GM21723 (cell line): ENCODE results near the gene SPECC1.

Source experiments
- ATAC-seq: cut with Tn5 transposase; IDR thresholded peaks from one replicate; pipeline ENCODE4 v1.9.1; 2021; ENCODE audit warnings: mild to moderate bottlenecking, moderate library complexity; ENCODE audit not compliant: unreplicated experiment

Gene SPECC1

DNA sequence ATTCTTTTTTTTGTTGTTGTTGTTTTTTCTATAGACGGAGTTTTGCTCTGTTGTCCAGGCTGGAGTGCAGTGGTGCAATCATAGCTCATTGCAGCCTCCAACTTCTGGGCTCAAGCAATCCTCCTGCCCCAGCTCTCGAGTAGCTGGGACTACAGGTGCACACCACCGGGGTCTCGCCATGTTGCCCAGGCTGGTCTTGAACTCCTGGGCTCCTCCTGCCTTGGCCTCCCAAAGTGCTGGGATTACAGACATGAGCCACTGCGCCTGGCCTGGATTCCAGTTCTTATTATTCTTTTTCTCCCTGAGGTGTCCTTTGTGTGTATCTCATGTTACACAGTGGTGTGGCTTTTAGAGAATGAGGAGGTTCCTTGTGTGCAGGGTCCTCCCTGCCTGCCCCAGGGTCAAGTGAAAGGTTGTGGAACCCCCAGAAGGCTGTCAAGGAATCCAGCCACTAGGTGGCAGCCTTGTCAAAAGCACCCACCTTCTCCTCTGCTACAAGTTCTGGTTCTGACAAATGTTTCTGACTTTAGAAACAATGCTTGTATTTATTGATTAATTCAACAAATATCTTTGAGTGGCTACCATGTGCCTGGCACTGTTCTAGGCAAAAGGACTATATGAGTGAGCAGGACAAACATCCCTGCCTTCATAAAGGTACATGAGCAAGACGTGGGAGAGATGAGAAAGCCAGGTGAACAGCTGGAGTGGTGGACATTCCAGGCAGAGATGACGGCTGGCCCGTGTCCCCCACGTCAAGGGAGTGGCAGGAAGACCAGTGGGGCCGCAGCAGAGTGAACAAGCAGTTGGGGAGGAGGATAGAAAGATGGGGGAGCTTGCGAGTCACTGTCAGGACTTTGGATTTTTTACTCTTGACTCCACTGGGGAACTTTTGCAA lies 112.4 kb downstream of the SPECC1 start:
- no peak for ATAC-seq

DNA sequence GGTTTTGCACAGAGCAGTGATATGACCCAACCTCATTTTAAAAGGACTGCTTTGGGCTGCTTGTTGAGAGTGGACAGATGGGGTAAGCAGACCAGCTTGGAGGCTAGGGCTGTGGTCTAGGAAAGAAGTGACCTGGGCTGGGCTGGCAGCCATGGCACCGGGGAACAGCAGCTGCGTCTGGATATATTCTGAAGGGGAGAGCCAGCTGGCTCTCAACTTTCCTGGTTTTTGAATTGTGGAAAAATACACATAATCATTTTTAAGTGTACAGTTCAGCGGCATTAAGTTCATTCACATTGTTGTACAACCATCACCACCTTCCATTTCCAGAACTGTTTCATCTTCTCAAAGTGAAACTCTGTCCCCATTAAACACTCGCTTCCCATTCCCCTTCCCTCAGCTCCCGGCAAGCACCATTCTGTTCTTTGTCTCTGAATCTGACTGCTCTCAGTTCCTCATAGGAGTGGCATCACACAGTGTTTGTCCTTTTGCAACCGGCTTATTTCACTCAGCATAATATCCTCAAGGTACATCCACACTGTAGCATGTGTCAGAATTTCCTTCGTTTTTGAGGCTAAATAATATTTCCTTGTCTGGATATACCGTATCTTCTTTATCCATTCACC lies 113.2 kb downstream of the SPECC1 start:
- ATAC-seq, result no peak

DNA sequence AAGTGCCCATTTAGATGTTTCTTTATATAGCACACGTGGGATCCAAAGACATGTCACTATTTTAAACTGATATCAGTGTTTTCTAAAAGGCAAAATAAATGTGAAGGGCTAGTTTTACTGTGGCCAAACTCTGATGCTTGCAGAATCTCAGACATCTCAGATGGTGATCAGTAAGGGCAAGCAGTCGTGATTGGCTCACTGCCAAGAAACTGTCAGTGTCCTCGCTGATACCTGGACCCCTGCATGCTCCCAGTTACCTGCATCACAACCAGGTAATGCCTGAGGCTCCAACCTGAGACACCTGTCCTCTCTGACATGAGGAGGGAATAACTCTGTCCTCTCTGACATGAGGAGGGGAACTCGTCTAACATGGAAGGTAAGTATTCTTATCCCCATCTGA lies 114.0 kb downstream of the SPECC1 start:
- ATAC-seq, result no peak

DNA sequence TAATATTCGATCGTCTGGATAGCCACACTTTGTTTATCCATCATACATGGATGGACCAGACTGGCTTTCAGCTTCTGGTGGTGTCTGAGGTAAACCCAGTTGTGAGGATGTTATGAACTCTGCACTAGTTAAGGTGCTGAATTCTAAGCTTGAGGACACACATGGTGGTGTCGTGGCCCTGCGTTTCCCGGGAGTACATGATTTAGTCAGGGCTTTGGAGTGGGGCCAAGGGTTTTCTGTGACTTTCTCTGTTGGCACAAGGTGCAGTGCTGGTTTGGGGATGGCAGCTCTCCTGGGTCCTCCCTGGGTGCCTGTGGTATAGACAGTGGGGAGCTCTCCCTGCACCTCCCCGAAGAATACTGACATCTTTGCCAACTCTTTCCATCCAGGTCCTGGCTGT lies 116.6 kb downstream of the SPECC1 start:
- no peak for ATAC-seq

DNA sequence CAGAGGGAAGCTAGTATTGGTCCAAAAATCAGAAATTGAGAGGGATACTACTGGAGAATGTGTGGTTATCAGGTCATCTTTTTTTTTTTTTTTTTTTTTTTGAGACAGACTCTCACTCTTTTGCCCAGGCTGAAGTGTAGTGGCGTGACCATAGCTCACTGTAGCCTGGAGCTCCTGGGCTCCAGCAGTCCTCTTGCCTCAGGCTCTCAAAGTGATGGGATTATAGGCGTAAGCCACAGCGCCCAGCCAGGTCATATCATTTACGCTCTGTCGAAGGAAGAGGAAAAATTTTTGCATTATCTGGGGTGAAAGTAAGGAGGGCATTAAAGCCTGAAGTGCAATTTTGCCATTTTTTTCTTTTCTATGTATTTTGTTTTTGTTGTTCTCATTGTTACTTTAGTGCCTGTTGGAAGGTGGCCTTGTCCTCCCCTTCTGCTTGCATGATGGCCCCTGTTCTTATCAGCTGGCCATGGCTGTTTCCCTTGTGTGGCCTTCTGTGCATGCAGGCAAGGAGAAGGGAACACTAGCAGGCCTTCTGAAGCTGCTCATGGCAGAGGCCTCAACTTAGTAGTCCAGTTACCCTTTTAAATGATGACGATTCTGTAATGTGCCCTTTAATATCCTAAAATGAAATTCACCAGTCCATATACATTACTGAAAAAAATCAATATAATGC lies 118.3 kb downstream of the SPECC1 start:
- ATAC-seq, result no peak

DNA sequence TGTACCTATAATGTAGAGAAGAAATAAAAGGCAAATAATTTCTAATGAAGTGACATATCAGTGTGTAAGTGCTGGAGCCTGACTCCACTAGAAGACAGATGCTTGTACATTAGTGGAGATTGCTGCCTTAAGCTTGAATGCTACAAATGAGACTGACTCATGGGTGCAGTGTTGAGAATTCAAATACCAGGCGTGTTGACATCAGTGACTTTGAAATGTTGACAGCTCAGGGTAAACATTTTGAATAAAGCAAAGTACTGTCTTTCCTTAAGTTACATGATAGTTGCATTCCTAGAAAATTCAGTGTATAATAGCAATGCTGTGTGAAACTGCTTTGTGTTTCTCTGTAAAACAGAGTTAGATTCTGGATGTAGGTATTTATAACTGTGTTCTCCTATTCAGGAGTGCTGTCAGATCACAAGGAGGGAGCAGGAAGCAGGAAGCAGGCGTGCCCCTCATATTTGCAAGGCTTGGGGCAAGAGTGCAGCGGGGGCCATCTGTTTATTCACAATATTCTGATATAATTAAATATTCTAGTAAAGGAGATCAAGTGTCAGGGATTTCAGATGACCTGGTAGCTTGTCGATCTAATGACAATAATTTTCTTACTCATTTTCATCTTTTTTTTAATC lies 119.0 kb downstream of the SPECC1 start:
- ATAC-seq, result no peak

DNA sequence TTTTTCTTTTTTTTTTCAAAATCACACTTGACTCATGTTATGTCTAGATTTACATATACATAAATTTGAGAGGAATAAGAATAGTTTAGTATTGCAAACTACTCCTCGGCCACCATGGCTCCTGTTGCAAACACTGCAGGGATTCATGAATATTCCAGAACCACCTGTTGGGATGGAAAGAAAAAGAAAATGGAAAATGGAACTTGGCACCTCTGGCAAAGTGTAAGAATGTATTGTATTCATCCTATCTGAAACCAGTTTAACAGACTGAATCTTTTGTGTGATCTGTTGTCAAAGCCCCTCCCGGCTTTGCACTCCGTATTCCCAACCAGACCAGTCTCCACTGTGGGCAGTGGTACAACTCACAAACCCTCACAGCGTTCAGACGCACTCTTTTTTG lies 124.4 kb downstream of the SPECC1 start:
- ATAC-seq, result no peak

DNA sequence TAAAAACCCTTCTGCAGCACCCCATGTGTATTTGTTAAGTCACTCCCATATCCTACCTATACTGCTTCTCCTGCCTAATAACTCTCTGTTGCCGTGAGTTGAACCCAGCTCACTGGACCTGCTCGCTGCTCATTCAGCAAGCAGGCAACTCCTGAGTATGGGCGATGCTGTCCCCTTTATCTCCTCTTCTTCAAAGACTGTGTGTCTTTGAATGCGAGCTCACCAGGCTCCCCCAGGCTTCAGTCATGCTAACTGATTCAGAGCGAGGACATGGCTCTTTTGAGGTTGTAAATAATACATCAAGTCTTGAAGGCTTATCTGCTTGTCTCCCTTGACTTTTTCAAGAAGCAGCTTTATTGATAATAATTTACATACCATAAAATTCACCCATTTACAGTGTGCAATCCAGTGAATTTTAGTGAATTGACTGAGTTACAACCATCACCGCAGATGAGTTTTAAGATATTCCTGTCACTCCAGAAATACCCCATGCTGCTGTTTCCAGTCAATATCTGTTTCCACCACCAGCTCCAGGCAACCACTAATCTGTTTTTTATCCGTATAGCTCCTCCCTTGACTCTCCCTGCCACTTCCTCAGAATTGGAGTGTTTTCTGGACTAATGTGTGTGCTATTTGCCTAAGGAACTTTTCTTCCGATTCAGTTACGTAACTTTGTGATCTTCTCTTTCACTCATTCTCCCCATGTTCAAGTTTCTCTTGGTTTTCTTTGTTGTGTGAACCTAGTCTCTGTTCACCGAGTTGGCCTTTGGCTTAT lies 132.2 kb downstream of the SPECC1 start:
- ATAC-seq, result no peak

DNA sequence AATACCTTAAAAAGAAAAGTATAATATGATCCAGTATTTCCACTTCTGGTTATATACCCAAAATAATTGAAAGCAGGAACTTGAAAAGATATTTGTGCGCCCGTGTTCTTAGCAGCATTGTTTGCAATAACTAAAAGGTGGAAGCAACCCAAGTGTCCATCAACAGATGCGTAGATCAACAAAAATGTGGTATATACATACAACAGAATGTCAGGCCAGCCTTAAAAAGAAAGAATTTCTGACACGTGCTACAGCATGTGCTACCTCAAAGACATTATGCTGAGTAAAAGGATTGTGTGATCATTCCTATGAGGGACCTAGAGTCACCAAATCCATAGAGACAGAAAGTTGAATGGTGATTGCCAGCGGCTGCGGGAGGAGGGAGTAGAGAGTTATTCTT lies 133.1 kb downstream of the SPECC1 start:
- no peak for ATAC-seq

DNA sequence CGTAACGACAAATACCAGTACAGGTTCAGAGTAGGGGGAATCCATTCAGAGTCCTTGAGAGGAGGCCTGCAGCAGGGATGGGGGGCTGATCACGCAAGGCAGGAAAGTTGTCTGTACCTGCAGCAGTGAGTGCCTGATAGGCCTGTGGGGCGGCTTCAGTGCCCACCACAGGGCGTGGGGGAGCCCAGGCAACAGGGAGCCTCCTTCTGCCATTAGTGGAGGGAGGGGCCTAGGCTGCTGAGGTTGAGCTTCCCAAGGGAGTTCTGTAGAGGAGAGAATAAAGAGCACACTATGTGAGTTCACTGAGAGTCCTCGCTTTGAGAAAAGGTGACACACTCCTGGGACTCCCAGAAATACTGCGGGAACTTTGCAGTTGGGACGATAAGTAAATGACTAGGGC lies 134.6 kb downstream of the SPECC1 start:
- ATAC-seq, result no peak

DNA sequence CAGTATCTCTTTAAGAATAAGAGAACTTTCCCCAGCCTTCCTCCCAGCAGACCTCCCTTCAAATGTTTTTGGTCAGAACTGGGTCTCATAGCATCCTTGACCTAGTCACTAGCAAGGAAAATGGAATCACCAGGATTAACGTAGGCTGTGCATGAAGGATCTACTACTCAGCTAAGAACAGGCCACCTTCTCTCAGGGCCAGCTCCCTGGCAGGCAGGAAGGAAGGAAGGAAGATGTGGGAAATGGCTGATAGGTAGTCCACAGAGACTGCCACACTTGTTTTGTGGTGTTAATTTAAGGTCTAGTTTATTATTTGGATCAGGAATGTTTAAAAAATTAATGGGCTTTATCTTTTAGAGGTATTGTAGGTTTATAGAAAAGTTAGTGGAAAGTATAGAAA lies 136.4 kb downstream of the SPECC1 start:
- ATAC-seq, result no peak

DNA sequence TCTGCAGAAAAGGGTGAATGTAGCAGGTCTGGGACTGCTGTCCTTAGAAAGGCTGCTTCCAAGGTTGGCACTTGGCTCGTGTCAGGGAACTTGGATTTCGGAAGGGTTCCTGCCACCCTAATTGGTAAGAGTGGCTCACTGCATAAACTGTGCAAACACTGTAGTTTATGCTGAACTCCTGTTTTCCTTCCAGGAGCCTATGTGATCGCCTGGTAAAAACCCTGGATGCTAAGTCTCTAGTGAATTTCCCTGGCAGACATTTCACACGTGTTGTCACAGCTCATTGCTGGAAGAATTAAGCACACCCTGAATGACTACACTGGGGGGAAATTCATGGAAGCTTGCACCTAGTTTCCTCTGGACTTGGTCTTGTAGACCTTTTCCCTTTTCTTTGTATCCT lies 140.1 kb downstream of the SPECC1 start:
- ATAC-seq, result no peak

DNA sequence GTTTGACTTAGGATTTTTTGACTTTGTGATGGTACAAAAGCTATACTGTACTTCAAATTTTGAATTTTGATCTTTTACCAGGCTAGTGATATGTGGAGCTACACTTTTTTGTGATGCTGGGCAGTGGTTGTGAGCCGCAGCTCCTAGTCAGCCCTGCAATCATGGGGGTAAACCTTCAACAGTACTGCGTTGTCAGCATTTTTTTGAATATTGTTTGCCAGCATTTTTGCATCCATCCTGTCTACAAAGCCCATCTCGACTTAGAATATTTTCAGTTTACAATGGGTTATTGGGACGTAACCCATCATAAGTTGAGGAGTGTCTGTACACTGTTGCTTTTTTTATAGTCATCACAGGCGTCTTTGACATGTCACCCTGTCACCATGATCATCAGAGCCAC lies 142.0 kb downstream of the SPECC1 start:
- ATAC-seq, result no peak

DNA sequence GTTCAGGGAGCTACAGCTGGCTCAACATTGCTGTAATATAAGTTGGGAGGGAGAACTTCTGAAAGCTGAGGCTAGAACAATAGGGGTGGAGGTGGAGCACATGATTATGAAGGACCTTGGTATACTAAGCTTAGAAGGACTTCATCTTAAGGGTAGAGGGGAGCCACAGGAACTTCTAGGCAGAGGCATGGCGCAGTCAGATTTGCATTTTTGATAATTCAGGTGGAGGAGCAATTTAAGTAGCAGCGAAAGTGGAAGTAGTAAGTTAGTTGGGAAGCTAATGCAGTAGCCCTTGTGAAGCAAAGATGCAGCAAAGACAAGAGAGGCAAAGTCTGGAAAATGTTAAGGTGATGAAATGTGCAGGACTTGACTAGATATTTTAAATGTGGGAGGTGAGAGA lies 144.1 kb downstream of the SPECC1 start:
- no peak for ATAC-seq

DNA sequence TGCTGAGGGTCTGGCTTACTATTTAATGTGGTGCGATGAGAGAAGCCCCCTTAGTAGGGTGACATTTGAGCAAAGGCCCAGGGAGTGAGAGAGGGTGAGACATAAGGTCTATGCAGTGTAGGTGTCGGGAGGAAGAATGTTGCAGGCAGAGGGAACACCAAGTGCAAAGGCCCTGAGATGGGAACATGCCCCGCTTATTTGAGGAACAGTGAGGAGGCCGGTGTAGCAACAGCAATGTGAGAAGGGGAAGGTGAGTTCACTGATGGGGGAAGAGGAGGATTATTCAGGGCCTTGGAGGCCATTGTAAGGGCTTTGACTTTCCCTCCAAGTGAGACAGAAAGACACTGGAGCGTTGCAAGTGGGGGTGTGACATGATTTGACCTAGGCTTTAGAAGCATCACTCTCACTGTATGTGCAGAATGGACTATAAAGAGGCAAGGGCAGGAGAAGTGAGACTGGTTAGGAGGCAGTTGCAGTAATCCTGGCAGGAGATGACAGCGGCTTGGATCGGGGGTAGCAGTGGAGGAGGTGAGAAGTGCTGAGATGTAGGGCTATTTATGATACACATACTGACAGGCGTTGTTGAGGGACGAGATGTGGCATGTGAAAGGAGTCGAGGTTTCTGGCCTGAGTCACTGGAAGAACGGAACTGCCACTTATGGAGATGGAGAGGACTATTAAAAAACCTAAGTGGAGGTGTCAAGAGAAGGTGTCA lies 145.3 kb downstream of the SPECC1 start:
- no peak for ATAC-seq

DNA sequence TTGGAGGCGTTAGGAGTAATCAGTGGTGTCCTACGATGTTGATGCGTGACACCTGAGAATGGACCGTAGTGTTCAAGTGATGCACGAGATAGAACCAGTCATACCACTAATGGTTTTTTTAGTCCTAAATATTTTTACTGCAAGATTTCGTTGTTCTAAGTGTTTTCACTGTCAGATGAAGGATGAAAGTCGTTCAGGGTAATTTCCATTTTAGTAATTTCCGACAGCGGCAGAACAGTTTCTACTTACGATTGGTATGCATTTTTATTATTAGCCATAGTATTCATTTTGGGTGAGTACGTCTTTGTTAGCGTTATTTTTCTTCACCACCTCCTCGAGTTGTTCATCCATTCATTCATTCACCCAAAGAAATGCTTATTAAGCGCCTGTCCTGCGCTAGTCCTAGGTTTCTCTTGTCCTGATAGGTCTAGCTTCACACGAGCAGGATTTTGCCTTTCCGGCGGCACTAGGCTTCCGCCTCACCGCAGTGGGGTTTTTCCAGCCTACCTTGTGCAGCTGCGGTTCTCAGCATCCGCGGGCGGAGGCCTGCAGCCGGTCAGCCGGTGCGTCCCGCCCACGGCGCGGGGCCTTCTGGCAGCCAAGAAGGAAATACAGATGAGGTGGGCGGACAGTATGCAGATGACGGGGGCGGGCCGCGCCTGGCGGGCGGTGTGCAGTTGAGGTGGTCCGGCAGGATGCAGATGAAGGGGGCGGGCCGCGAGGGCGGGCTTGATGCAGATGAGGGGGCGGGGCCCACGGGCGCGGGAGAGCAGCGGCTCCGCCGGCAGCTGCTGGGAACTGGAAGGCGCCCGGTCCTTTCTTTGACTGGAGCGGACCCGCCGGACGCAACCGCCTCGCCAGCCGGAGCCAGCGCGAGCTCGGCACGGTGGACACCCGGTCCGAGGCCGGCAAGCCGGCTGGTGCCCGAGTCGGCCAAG lies 146.4 kb downstream of the SPECC1 start:
- peak; percentile 93 for ATAC-seq

DNA sequence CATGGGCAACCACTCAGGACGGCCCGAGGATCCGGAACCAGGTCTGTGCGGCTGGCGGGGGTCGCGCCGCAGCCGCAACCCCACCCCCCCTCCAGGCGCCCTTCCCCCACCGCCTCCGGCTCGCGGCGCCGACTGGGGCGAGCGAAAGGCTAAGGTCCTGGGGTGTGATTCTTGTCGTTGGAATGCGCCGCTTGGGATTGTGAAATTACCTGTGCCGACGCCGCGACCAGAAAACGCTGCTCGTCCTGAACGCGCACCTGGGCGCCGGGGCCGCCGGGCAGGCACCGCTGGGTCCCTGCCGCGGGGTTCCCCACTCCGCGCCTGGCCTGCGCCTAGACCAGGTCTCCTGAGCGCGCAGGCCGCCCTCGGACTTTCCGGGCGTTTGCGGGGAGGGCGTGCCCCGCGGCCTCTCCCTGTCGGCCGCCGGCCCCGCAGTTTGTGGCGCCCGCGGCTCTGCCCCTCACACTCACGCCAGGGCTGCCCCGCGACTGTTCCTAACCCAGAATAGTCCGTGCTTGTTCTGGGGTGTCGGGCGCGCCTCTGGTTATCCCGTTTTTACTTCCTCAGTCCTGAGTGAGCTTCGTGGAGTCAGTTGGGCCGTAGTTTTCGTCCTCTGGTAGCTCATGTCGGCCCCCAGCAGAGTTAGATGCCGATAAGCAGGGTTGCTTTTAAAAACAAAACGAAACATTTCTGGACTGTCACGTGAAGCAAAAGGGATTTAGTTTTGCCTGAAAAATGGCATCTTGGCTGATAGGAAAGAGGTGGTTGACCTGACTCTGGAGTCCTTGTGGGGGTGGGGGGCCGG lies 147.2 kb downstream of the SPECC1 start:
- ATAC-seq, result peak; percentile 29

DNA sequence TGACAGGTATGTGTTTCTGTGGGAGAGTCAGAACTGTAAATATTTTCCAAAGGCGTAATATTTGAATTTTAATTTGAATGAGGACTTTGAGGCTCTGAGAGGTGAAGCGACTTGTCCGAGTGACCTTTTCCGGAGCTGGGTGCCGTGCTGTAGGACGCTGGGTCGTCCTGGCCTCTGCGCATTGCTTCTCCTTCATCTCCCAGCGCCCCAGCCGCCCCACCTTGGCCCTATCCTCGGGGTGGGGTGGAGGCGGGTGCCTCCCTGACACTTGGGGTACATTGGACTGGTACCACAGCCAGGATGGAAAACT lies 147.8 kb downstream of the SPECC1 start:
- no peak for ATAC-seq
